GM21825 (cell line): ENCODE results near the gene BCL2L11.

Experiments used
- ATAC-seq: cut with Tn5 transposase; IDR thresholded peaks from one replicate; pipeline ENCODE4 v1.9.1; 2021; ENCODE audit warnings: mild to moderate bottlenecking, moderate library complexity; ENCODE audit not compliant: unreplicated experiment

BCL2L11 gene

DNA sequence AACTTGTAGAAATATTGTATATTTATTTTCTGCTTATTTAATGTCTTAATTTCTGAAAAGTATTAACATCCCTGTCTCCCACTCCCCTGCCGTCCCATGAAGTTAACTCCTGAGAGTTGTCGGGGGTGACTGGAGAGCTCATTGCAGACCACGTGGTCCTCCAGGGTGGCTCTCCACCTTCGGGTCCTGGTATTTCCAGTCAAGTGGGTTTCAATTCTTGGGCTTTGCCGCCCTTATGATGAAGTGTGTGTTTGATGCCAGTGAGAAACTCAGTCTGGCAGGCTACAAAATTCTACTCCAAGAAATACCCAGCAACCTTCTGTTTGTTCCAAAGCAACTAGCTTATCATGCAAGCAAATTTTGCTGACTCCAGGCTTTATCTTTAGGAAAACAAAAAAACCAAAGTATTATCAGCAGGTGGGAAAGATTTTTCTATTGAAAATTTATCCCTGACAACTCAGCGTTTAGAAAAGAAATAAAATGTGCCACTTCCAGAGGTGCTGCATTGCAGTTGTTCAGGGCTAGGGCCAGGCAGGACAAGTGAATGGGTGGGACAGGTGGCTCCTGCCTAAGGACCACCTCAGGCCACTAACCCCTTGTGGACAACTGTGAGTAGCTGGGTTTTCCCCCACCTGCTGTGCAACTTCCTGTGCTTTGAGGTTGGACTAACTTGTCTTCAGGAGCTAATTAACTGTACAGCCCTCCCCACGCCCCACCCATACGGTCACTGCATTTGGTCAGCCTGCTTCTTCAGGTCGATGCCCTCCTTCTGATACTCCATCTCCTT lies 46.6 kb downstream of the BCL2L11 start:
- no peak for ATAC-seq

DNA sequence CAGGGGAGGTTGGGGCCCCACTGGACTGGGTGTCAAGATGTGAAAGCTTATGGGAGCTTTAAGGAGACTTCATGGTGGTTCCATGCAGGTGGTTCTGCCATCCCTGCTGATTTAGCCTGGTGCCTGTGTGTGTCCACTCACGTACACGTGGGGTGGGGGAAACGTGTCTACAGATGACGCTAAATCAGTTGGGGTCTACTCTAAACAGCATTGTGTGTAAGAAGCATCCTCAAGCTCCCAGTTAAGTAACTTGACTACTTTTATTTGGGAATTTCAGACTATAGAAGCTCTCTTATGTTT lies 47.1 kb downstream of the BCL2L11 start:
- no peak for ATAC-seq

DNA sequence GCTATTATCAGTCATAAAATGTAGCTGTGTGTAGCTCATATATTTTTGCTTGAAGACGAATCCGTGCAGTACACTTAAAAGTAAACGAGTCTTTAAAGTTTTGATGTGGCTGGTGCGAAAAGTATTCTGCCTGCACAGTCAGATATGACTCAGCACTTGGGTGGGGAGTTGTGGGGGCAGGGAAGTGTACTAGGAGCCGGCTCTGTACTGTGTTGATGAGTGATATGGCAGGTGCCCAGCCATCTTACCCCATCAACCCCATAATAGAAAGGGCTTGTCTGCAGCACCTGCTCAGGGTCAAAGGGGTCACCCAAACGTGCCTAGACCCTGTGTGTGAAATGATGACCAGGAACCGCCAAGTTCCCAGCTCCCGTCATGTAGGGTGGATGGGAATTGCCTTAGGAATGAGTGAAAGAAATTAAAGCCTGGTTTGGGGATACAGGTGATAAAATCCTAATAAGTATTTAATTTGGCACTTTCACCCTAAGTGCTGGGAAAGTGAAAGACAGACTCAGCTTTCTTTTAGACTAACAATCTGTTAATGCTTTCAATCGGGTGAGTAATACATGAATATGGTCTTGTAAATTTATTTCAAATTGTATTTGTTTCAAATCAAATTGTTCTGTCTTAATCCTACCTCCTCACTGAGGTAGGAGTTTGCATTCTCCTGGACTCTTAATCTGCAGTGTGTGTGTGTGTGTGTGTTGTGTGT lies 48.0 kb downstream of the BCL2L11 start:
- ATAC-seq: peak; percentile 73

DNA sequence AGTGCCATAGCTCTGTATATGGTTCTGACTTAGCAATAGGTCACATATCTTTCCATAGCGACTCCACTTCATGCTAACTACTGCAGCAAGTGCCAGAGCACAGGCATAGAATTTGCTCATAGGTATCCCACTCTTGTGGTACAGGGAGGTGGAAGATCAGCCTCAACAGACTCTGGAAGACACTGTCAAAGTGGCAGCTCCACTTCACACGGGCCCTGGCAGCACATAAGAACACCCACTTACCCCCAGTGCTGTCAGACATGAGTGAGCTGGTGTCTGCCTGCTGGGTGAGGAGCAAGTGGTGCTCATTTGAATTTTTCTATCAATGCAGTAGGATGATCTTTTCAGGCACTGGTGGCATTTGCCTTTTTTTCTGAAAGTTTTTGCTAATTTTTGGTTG lies 48.6 kb downstream of the BCL2L11 start:
- ATAC-seq: no peak

DNA sequence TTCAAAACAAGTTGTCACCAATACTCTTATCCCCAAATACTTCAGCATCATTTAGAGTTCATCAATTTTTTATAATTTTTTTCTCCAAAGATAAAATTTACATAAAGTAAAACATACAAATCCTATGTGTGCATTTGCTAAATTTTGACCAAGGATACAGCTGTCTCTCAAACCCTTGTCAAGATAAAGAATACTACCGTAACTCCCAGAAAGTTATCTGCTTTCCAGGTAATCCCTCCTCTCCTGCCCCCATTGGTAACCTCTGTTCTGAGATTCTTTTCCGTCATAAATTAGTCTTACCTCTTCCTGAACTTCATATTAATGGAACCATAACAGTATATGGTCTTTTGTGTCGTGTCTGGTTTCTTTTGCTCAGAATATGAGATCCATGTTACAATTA lies 49.2 kb downstream of the BCL2L11 start:
- no peak for ATAC-seq

- ATAC-seq: no peak
Observed at GRCh38 chr2:111171337-111171930, 50.7 kb downstream of the BCL2L11 start.

DNA sequence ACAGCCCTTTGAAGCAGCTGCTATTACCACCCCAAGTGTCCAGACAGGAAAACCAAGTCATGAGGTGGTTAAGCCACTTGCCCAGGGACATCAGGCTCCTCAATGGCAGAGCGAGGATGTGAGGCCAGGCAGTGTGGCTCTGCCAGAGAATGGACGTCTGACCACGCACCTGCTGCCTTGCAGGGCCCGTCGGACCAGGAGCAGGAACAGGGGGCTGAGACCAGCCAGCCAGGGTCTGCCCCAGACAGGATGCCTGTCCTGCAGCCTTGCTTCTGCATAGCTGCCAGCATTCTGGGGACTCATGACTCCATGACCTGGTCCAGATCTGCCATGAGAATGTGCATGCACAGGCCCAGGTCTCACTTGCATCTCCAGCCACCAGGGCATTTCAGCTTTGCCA lies 52.0 kb downstream of the BCL2L11 start:
- ATAC-seq: no peak

DNA sequence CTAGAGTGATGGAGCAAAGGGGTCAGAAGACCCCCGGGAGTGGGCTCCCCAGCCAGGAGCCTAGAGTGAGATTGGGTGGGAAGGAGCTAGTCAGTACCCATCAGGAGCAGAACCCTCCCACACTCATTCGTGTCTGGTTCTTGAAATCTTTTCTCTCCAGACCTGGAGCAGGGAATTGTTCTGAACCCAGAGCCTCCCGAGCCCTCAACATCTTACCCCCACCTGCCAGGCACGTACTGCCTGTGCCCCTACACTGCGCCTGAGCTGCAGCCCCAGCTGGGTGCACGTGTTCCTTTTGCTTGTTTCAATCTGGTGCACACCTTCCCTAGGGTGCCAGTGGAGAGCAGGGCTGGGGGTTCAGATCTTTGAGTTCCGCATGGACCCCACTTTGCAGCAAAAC lies 52.6 kb downstream of the BCL2L11 start:
- ATAC-seq: no peak

- no peak for ATAC-seq
Observed at GRCh38 chr2:111173856-111174255, 53.1 kb downstream of the BCL2L11 start.

GRCh38 chr2:111175615-111176014 lies 54.9 kb downstream of the BCL2L11 start:
- ATAC-seq: no peak

- ATAC-seq: no peak
Observed at GRCh38 chr2:111176388-111176787, 55.7 kb downstream of the BCL2L11 start.

GRCh38 chr2:111176867-111177266 lies 56.2 kb downstream of the BCL2L11 start:
- no peak for ATAC-seq

GRCh38 chr2:111178296-111178695 lies 57.6 kb downstream of the BCL2L11 start:
- no peak for ATAC-seq

DNA sequence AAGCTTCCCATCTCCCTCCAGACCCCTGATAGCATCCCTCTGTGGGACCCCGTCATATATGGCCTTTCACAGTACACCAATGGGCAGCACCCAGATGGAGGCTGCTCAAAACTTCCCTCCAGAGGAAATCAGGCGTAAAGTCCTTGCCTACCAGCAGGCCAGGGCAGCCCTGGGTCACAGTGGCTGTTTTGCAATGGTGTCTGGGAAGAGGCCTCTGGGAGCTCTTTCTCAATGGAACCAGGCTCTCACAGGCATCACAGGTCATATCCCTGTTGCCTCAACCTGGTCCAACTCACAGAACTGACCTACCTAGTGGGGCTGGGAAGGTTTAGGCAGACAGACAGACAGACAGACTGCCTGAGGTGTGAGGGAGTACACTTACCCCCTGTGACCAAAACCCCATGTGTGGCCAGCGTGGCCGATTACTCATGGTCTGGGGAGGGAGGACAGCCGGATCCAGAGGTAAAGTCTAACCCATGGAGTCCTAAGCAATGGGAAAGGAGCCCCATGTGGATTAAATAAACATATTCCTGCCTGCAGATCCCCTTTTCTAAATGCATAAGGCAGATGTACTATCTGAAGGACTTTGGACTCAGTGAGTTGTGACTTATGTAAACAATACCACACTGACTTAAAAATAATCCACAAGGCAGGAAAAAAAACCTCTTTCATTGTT lies 58.2 kb downstream of the BCL2L11 start:
- ATAC-seq: no peak

- ATAC-seq: no peak
Observed at GRCh38 chr2:111182121-111182520, 61.4 kb downstream of the BCL2L11 start.

DNA sequence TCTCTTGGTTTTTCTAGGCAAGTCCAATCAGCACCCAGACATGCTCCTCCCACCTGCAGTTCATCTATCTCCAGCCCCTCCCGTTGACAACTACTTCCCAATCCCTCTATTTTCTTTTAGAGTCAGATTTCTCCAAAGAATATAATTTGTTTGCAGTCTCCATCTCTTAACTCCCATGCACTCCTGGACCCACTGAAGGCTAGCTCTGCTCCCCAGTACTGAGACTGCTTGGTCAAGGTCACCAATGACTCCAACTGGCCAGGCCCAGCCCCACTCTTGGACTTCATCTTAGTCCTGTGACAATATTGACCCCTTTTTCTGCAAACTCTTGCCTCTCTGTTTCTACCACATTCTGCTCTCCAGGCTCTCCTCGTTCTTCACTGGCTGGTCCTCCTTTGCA lies 62.0 kb downstream of the BCL2L11 start:
- ATAC-seq: no peak

- ATAC-seq: no peak
Observed at GRCh38 chr2:111184725-111185310, 64.1 kb downstream of the BCL2L11 start.

DNA sequence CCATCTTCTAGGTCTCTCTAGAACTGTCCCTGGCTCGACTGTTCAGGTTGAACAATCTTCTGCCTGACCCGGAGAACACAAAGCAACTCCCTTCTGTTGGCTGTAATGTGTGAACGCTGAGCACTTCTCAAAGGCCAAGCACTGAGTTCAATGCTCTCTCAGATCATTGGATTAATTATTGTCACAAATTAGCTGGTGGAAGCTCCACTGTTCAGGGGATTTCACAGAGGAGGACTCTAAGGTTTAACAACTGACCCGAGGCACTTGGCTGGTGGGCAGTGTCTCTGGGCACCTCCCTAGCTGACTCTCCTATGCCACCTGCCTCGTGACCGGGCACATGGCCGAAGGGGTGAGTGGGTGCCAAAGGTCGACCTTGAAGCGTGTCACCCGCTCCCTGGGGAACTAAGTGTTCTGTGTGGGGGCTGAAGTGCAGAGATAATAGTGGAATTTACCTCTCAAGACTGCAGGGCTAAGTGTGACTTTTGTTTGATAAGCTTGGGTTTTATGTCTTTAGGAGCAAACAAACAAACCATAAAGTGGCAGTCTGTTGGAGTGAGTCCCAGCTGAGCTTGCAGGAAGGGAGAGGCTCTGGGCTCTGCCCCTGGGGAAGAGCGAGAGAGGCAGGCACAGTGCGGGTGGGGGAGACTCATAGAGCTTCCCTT lies 64.8 kb downstream of the BCL2L11 start:
- no peak for ATAC-seq

DNA sequence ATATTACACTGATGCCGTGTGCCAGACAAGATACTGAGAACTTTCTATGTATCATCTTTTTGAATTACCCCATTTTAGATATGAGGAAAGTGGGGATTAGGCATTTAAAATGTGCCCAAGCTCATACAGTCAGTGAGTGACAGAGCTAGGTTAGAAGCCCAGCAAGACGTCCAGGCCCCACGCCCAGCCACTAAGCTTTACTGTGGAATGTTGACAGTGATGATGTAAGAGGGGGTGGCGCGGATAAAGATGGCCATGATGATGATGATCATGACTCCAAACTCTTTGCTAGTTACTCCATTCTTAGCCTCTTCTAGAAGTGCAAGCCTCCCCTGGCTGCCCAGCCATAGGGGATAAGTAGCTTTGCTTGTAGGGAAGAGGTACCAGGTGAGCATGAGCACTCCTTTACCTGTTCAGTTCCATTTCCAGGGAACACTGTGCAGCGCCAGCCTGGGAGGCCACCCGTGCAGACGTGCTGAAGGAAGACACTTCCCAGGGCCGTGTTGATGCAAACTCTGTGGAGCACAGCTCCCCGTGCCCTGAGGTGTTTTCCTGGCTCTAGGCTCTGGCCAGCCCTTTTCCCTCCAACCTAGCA lies 65.5 kb downstream of the BCL2L11 start:
- no peak for ATAC-seq

DNA sequence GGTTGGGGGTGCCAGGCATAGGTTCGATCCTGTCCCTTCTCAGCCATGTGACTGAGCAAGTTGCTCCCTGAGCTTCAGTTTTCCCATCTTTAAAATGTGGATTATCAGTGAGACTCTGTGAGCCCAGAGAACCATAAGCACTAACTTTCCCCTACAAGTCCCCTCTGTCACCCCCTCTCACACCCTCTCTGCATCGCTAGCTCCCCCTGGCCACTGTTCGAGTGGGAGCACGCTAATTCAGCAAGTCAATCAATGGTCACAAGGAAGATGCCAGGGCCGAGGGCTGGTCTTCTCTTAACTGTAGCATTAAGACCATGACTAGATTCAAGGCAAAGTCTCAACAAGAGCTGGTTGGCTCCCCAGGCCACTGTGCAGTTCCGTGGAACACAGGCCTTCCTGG lies 66.2 kb downstream of the BCL2L11 start:
- no peak for ATAC-seq
